ENCODE data around the gene FBXO44.

The FBXO44 gene

DNA sequence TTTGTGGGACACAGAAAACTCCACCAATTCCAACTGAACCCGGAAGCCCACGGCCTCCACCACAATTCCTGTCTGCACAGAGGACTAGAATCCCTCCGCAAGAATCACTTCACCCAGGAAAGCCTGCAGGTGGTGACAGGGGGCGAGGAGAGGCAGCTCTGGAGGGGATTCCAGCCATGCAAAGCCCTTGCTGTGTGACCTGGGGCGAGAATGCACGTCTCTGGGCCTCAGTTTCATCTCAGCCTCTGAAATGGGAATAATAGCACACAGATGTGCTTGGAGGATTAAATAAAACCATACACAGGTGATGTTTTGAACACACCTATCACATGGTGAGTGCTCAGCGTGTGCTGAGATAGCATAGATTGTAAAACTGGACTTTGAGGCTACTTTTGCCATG, 14.6 kb upstream of the FBXO44 start:
- DNase-seq: no peak

DNA sequence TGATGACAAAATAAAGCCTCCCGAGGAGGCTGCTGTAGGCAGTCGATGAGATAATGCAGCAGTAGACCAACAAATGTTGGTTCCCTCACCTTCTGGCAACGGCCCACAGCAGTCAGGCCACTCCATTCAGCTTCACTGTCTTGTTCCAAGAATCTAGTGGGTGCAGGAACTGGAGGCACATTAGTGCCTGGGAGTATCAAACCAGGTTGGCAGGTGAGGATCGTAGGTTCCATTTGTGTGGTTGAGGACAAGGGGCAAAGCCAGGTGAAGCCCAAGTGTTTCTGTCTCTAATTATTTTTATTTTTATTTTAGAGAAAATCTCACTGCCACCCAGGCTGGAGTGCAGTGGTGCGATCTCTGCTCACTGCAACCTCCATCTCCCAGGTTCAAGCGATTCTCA, 13.7 kb upstream of the FBXO44 start:
- DNase-seq: no peak

DNA sequence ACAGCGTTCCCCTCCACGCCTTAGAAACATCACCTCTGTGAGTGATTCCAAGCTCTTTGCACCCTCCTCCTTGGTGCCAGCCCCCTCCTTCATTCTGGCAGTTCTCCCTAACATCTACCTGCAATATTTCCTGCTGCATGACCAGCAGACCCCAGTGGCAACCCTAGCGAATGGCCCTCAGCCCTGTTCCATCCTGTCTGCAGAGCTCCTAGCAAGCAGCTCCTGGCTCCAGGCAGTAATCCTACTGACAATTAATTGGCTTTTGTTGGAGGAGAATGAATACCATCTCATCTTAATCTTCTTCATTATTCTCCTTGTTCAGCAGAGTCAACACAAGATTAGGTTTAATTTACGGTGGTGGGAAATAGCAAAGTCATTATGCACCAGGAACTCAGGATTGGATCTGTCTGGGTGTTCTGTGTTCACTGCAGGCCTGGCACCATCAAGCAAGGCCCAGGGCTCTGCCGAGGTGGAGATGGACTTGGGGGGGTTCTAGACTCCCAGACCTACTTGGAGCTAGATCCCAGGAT, 12.8 kb upstream of the FBXO44 start:
- no peak for DNase-seq

DNA sequence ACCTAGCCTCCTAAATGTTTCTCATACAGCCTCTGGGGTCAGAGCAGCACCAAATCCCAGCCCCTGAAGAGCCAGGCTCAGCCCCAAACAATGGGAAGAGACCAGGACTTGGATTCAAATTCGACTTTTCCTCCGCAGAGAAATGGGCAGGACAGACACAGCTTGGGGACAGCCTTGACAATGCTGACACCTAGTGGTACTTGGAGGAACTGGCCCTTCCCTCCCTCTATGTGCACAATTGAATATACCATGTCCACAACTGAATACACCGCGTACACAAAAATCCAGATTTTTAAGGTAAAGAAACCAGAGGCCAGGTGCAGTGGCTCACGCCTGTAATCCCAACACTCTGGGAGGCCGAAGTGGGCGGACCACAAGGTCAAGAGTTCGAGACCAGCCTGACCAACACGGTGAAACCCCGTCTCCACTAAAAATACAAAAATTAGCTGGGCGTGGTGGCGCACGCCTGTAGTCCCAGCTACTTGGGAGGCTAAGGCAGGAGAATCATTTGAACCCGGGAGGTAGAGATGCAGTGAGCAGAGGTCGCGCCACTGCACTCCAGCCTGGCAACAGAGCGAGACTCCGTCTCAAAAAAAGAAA, 12.2 kb upstream of the FBXO44 start:
- DNase-seq: peak; percentile 71

DNA sequence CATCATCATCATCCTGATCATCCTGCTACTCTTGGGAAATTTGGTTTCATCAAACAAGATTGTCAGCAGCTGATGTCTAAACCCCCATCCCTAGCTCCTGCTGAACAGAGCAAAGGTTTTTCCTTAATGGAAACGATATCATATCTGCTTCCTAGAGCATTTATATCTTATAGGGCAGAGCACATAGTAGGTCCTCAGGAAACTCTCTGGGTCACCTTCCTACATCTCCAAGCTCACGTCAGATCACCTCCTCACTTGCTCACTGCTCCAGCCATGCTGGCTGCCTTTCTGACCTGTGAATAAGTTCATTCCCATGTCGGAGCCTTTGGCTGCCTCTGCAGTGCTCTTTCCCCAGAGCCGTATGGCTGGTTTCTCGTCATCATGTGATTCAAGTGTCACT, 10.9 kb upstream of the FBXO44 start:
- DNase-seq: no peak

DNA sequence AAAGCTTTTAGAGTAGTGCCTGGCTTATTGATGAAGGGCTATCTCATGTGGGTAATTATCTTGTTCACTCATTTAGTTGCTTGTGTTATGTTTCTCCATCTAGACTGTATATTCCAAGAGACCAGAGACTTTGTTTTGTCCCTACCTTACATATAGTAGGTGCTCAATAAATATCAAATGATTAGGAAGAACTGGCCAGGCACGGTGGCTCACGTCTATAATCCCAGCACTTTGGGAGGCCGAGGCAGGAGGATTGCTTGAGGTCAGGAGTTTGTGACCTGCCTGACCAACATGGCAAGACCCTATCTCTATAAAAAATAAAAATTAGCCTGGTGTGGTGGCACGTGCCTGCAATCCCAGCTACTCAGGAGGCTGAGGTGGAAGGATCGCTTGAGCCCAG, 9.4 kb upstream of the FBXO44 start:
- DNase-seq: no peak

DNA sequence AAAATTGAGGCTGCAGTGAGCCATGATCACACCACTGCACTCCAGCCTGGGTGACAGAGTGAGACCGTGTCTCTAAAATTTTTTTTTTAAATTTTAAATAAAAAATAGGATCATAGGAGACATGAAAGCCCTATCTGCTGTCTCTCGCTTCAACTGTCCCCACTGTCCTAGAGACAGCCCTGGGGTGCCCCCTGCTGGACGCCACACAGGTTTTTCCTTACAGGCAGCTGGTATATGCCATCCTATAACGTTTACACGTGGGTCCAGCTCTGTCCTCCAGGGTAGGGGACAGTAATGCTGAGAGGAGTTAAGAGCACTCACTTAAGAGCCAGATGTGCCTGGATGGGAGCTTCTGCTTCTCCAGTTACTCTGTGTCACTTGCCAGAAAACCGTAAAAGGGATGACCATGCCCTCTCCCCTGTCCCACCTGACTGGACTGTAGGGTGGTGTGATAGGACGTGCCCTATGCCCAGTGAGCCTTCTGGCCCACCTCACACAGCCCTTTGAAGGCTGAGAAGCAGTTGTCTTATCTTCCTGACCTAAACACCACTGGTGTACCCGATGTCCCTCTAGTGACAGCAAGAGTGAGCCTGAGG, 8.9 kb upstream of the FBXO44 start:
- peak; percentile 79 for DNase-seq

DNA sequence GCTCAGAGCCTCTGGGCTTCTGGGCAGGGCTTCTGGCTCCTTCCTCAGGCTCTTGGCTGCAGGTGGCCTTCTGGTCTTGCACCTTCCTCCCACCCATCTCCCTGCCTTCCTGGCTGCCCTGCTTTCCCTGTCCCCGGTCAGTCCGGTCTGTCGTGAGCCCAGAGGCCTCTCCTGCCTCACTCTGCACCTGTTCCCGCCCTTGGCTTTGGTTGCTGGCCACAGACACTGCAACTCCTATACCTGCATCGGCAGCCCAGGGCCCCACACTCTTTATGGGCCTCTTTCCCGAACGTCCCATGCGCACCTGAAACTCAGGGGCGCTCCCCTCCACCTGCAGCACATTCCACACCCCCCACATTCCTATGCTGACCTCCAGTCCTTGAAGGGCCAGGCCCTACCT, 8.4 kb upstream of the FBXO44 start:
- no peak for DNase-seq

DNA sequence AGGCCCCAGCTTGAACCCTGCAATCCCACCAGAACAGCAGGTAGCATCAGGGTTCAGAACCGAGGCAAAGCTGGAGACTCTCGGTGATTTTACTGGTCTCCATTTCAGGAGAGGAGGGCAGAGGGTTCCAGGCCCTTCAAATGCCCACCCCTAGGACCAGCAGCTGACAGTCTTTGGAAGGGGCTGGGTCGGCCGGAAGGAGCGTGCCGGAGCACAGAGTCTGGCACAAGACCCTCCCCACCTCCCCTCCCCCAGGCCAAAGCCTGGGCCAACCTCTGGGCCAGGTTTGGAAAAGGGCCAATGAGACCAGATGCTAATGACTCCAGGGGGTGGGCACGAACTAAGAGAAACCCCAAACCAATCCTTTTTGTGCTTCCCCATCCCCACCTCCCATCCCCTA, 7.3 kb upstream of the FBXO44 start:
- DNase-seq: no peak

DNA sequence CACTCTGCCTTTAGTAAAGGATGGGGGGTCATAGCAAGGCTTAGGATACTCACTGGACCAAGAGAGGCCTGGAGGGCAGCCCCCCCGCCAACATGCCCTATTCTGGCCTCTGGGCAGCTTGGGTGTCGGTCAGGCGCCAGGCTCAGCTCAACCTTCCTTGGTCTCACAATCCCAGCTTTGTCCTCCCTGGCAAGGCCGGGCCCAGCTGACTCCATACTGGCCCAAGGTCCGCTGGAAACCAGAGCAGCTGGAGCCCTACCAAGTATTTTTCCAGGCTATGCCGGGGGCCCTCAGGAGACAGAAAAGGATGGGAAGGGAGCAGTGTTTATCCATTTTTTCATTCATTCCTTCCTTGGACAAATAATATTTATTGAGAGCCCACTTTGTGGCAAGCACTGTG, 6.6 kb upstream of the FBXO44 start:
- DNase-seq: peak; percentile 51

DNA sequence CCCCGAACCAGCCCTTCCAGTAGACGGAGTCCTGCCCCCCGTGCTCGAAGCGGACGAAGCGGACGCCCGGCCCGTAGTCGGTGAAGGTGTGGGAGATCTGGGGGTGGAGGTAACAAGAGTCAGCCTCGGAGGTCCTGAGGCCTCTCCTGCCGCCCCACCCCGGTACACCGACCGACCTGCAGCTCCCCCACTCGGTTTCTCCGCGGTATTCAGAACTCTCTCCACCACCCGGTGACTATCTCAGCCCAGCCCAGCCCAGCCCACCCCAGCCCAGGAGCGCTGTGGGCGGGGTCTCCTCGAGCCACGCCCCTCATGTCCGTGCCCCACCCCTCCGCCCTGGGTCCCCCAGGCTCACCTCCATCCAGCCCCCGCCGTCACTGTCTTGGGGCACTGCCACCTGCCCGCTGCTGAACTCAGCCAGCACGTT, 5.9 kb upstream of the FBXO44 start:
- peak; percentile 44 for DNase-seq

DNA sequence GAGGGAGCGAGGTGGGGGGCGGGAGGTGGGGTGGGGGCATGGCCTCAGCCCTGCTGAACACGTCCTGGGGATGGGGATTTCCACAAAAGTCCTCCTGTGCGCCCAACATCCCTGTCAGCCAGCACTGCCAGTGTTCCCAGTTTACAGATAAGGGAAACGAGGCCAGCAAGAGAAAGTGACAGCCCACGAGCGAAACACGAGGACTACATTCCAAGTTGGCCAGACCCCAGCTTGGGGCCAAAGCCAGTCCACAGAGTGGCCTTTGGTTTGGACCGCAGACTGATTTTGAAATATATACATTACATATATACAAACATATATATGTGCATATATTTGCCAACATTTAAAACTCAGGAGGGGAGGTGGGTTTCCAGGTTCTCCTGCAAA, 5.4 kb upstream of the FBXO44 start:
- no peak for DNase-seq

DNA sequence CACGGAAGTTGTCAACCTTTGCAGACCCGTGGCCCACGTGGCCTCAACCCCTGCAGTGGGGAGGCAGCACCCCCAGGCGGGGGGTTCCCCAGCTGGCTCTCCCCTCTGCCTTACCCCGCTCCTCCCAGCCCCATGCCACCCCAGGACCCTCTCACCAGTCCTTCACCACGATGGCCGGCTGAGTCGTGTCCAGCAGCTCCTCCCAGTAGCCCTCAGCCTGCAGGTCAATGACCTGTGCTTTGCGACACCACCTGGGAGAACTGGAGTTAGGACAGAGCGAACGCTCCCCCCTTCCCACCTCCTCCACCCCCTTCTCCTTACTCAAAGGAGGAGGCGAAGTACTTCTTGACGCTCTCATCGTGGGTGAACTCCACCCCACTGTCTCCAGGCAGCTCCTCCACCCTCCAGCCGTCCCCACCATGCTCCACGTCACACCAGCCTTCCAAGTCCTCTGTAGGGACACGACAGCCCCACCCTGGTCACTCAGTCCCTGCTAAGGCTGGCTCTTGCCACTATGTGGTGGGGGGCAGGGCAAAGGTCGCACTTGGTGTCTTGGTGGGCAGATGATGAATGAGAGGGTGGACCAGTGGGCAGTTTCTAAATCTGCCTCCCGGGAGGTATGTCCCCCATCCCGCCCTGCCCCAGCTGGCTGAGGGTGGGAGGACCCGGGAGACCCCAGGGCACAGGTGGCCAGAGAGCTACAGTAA, 4.9 kb upstream of the FBXO44 start:
- no peak for DNase-seq

DNA sequence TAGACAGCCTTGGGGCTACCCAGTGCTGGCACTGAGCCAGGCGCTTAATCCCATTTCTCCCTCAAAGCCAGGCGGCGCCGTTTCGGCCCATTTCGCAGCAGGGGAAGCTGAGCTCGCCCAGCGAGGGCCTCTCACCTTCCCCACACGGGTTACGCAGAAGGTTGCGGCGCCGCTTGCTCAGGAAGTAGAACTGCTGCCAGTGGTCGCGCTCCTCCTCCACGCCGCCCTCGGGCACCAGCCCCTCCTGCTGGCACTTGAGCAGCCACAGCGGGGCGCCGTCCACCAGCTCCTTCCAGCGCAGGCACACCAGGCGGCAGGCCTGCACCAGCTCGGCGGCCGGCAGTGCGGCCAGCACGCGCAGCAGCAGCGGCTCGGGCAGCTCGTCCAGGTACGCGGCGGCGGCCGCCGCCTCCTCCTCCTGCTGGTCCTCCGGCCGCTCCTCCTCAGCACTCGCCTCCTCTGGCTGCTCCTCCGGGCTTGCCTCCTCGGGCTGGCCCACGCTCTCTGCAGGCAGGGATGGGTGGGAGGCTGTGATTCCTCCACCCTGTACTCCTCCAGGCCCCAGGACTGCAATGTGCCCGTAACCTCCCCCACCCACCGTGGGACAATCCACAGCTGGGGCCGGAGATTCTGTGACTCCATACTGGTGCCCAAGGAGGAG, 4.2 kb upstream of the FBXO44 start:
- peak; percentile 66 for DNase-seq

DNA sequence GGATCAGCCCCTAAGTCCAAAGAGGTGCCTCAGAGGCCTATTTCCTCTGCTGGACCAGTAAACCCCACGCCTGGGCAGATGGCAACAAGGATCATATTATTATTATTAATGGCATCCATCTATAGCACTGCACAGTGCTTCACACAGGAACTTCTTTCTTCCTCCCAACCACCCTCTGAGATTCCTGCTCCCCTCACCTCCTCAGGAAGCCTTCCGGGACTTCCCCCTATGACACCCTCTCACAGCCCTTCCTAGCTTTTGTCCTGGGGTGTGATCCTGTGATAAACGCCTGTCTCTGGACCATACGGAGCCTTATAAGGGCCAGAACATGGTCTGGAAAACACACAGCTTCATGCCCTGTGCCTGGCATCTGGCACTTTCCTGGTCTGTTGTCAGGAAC, 3.7 kb upstream of the FBXO44 start:
- no peak for DNase-seq

DNA sequence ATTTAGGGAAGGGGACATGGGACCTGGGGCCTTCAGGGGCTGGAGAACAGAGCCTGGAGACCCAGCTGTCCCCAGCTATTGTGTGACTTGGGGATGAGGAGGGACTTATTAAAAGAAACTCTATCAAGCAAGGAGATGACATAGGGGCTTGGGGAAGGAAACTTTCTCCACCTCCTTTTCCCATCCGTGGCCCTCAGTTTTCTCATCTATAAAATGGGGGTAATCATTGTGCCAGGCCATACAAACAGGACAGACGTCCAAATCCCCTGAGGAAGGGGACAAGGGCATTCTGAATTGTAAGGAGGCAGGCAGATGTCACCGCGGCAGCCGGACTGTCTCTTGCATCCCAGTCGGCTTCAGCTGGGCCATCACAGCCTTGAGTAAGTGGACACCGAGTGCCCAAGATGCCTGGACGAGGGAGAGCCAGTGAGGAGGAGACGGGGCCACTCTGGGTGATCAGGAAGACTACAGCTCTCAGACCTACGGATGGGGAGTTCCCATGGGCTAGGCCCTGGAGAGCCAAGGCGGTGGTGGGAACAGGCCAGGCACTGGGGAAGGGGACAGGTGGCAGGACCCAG, 2.4 kb upstream of the FBXO44 start:
- DNase-seq: no peak

DNA sequence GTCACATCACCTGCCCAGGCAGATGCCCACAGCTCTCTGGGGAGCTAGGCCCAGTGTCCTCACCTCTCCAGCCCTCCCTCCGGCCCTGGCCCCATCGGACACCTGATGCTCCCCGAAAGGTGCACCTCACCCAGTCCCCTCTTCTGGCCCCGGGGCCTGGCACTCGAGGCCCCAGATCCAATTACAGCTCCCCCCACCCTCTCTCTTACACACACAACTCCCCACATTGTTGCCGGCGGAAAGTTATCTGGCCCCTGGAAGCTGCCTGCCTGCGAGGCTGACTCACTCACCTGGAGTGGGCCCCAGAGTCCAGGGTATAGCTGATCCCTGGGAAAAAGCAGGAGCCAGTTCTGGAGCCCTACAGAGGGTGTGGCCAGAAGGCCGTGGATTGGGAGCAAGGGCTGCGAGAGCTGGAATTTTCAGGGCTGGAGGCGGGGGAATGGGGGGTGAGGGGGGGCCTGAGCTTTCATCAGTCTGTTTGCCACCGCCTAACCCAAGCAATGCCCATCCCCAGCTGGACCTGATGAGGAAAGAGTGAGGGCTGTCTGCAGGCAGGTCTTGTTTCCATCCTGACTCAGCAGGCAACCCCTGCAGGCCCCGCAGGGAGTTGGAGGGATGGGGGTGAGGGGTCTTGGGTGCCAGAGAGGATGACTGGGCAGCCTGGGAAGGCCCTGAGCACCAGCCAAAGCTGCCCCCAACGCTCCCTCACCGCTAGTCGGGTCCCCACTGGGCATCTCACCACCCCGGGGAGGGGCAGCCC, 1.4 kb upstream of the FBXO44 start:
- DNase-seq: no peak

DNA sequence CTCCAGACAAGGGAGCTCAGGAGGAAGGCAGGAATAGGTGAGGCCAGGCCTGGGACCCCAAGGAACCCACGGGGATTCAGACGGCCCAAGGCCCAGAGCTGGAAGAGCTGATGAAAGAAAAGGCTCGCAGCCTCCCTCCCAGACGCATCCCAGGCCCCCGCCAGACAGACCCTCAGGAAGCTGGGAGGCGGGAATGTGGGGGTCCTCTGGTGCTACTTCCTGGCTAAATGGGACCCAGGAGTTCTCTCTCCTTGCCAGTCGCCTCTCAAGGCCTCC, 878 bp upstream of the FBXO44 start:
- no peak for DNase-seq

DNA sequence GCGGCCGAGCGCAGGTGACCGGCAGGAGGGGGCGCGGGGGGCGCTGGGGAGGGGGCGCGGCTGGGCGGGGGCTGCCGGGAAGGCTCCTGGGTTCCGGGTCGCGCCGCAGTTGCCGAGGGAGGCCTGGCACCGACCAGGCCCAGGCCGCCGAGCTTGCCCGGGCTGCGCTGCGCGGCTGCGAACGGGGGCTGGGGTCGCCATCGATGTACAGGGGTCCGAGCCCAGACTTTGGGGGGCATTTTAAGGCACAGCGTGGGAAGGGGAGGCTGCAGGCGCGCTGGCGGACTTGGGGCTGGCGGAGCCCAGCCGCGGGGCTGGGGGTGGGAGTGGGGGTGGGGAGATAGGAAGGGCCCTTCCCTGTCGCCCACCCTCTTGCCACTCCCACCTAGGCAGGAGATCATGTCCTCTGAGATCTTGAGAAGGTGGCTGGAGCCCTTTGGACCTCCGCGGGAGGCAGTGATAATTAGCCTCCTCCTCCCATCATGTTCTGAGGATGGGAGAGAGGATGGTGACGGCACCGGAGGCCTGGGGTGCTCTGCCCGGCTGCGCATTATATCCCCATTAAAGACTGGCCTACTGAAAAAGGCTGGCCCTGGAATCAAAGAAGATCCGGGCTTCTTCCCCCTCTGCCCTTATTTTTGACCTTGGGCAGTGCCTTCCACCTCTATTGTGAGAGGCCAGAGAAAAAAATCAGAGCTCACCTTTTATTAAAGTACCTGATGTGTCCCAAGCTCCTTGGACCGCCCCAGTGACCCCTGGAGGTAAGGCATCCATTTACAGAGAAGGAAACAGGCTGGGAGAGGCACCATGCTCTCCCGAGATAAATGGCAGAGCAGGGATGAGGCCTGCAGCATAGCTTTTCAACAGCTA, 497 bp downstream of the FBXO44 start:
- DNase-seq: peak; percentile 45

DNA sequence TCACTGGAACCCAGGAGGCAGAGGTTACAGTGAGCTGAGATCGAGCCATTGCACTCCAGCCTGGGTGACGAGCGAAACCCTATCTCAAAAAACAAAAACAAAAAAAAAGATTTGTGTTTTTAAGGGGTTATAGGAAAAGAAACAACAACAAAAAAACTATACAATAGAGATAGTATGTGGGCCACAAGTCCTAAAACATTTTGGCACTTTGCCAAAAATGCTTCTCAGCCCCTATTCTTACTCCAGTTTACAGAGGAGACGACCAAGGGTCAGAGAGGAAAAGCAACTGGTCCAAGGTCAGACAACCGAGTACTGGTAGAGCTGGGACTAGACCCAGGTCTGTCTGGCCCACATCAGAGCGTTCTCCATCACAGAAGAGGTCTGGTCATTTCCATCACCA, 3.0 kb downstream of the FBXO44 start:
- no peak for DNase-seq

DNA sequence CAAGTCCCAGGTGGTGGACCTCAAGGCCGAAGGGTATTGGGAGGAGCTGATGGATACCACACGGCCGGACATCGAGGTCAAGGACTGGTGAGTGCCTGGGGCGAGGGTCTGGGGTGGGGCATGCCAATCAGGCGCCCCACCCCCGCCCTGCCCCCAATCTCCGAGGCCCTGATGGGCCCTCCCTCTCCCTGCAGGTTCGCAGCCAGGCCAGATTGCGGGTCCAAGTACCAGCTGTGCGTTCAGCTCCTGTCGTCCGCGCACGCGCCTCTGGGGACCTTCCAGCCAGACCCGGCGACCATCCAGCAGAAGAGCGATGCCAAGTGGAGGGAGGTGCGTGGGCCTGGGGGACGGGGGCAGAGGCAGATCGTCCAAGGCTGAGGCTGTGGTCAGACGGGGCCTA, 3.9 kb downstream of the FBXO44 start:
- DNase-seq: no peak

DNA sequence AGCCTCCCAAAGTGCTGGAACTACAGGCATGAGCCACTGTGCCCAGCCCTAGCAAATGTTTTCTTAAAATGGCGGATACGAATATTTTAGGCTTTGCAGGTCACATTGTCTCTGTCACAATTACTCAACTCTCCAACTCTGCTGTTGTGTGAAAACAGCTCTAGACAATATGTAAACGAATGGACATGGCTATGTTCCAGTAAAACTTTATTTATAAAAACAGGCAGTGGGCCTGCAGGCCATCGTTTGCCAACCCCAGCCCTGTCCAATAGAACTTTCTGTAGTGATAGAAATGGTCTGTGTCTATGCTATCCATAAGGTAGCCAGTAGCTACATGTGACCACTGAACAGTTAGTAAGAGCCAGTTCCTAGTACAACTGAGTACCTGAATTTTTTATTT, 5.1 kb downstream of the FBXO44 start:
- no peak for DNase-seq
